ENCODE data around the gene WDFY3. TPM values are rescaled to one million over a fixed set of nuclear protein-coding genes. Genes with fewer than 3 reads are reported as not detected.

The WDFY3 gene
- total and polyA plus RNA-seq, 9 of the 15 experiments (the other 6 are each of a cell fraction or from before 2014, with no cell fraction given) = 0.58 to 13.5 (median 9.4) TPM

DNA sequence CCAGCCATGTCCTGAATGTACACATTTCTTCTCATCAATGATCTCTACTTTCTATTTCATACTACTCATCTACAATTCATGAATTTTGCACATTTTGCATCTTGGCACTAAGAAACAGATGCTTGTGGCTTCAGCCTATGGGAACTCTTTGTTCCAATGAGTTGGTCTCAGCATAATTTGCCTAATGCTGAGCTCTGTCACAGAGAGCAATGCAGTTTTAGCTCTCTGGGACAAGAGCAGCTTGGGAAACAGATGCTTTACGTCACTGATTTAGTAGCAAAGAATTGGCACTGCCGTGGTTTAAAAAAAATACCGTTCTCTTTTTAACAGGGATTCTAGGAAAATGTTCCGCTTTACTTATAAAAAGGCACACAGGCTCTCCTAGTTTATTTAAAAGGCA, 162.4 kb downstream of the WDFY3 start:
- no peak overlapping the region for H3K27ac ChIP-seq (ENCODE audit: extremely low read depth, low read depth, low read length)
- DNase-seq (ENCODE audit: extremely low read depth in 1 of 4, low spot score in 3 of 4) = no peak
- TF ChIP-seq ZNF318 (IDR thresholded peaks at IDR 0.05; ENCODE audit: borderline replicate concordance in 1 of 2, low read depth in 1 of 2) = no peak
- TF ChIP-seq, protein P1, sequence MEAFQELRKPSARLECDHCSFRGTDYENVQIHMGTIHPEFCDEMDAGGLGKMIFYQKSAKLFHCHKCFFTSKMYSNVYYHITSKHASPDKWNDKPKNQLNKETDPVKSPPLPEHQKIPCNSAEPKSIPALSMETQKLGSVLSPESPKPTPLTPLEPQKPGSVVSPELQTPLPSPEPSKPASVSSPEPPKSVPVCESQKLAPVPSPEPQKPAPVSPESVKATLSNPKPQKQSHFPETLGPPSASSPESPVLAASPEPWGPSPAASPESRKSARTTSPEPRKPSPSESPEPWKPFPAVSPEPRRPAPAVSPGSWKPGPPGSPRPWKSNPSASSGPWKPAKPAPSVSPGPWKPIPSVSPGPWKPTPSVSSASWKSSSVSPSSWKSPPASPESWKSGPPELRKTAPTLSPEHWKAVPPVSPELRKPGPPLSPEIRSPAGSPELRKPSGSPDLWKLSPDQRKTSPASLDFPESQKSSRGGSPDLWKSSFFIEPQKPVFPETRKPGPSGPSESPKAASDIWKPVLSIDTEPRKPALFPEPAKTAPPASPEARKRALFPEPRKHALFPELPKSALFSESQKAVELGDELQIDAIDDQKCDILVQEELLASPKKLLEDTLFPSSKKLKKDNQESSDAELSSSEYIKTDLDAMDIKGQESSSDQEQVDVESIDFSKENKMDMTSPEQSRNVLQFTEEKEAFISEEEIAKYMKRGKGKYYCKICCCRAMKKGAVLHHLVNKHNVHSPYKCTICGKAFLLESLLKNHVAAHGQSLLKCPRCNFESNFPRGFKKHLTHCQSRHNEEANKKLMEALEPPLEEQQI (IDR thresholded peaks at IDR 0.05) = no peak
- no peak for TF ChIP-seq ELF2 (CRISPR knock-in tag; IDR thresholded peaks at IDR 0.05)
- no peak for TF ChIP-seq CBX1 (IDR thresholded peaks at IDR 0.05; ENCODE audit: low read depth)
- TF ChIP-seq ZNF124 (CRISPR knock-in tag; IDR thresholded peaks at IDR 0.05) = no peak
- no peak for TF ChIP-seq WHSC1 (IDR thresholded peaks at IDR 0.05; ENCODE audit: low read length)
- no peak for TF ChIP-seq HDAC8 (tag; IDR thresholded peaks at IDR 0.05)
- no peak for TF ChIP-seq POLR2AphosphoS2 (IDR thresholded peaks at IDR 0.05; ENCODE audit: low read length)
- TF ChIP-seq NFYB (IDR thresholded peaks at IDR 0.05; ENCODE audit: extremely low read depth, insufficient read length) = no peak
- TF ChIP-seq HDAC2 (IDR thresholded peaks at IDR 0.05) = no peak
- no peak for TF ChIP-seq FOXP1 (CRISPR knock-in tag; IDR thresholded peaks at IDR 0.05)
- H3K4me2 ChIP-seq (ENCODE audit: insufficient read depth, low read length) = no peak overlapping the region
- intact Hi-C loops (cut with micrococcal nuclease) (no loop called here), in situ Hi-C loops (cut with MboI) (no loop called here)
- H3K9me1 ChIP-seq (ENCODE audit: control insufficient read depth, insufficient read depth, low read length) = no peaks in the 10 kb centered on the region
- H3K4me1 ChIP-seq (replicated peaks in 1 of 2; ENCODE audit: control insufficient read depth in 2 of 2, insufficient read depth in 2 of 2, low read length in 2 of 2) = no peaks in the 10 kb centered on the region
- H3K27me3 ChIP-seq (ENCODE audit: control insufficient read depth in 2 of 2, insufficient read depth in 2 of 2, low read length in 2 of 2) = no peaks in the 10 kb centered on the region
- WGBS (ENCODE audit: insufficient coverage, low coverage, missing lambda C conversion rate) = 37% methylated on average over 4 of the region's 4 CpGs
- no peak for ATAC-seq
- no peak overlapping the region for H2AFZ ChIP-seq (ENCODE audit: low read depth, low read length)
- POLR2A ChIA-PET = no interaction called here
- H3K4me3 ChIP-seq = no peak overlapping the region
- FAIRE-seq = no peak
- H3K9ac ChIP-seq (ENCODE audit: insufficient read depth in 1 of 2, low read depth in 2 of 2, low read length in 2 of 2) = no peak overlapping the region
- CTCF ChIA-PET (ENCODE audit: low intra/inter-chr PET ratio) = no interaction called here
- no peaks in the 10 kb centered on the region for H3K36me3 ChIP-seq (ENCODE audit: control insufficient read depth, insufficient read depth, low read length)
- no peaks in the 10 kb centered on the region for H3K9me3 ChIP-seq (replicated peaks; ENCODE audit: control insufficient read depth, insufficient read depth, low read depth, low read length)
- no peaks in the 10 kb centered on the region for H3K79me2 ChIP-seq (ENCODE audit: control insufficient read depth, insufficient read depth, low read length)
- H4K20me1 ChIP-seq (replicated peaks; ENCODE audit: control insufficient read depth, insufficient read depth, low read length) = no peaks in the 10 kb centered on the region
- BruUV-seq (replicated peaks) = no TSS peak
